Activated T-cell treated with anti-CD3 and anti-CD28 coated beads for 24 hours (primary cell): Measurements from ENCODE around the gene SPRR2G.
"Not testable (repeated sequence)": the region's sequence is repeated elsewhere in the genome, so short reads cannot be mapped to it uniquely, and the experiment has no call there.

Experiments
- DNase-seq: peaks from one replicate; pipeline ENCODE4 v3.0.0-alpha.2; 2020; ENCODE audit warnings: low read depth

The SPRR2G gene

GRCh38 chr1:153150846-153151245, at the start of gene SPRR2G:
TSS of gene SPRR2G (minus strand) at chr1:153150890. CDS start at chr1:153150110, 780 bp downstream.
- no peak for DNase-seq

- no peak for DNase-seq
These were observed 44.5 kb upstream of the SPRR2G start for GRCh38 chr1:153195216-153195615.

DNA sequence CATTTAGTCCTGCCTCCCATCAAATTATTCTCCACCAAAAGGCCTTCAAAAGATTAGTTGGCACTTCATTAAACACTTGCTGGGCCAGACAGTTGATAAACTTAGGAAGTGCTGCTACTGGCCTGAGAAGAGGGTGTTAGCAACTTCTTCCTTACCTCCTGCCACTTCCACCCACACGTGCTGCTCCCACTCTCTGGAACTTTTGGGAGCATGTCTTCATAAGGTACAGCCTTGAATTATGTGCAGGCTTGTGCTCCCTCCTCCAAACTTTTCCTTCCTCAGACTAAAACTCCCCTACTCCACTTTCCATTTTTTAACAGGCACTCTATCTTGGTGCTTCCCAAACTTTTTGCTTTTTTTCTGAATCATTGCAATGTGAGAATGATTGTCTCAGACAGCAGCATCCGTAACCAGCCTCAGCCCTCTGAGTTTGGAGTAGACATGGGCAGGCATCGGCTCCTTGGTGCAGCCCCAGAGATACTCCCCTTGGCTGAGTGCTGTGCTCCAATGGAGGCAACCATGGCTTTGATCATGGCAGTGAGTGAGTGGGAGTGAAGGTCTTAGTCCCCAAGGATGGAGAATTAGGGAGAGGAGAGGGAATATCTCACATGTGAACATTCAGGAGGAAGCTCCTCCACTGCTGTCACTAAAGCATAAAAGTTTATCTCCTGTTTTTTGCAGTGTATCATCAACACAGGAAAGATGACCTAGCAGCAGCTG, 43.8 kb upstream of the SPRR2G start:
- no peak for DNase-seq

DNA sequence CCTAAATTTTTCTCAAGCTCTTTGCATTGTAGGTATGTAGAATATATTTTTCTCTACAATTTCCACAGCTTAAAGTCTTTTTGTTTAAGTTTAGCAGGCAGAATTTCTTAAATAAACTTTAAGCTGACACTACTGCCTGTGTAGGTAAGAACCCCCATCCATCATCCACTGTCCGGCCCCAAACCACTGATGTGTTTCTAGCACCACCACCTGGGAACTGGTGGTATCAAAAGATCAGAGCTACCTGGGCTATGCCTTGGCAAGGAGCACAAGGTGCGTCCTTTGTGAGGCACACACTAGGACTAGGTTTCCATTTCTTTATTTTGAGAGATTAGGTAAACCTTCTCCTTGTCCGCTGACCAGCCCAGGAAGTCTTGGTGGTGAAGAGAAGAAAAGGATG, 42.0 kb upstream of the SPRR2G start:
- no peak for DNase-seq

- no peak for DNase-seq
These were observed 39.7 kb upstream of the SPRR2G start for GRCh38 chr1:153190373-153190772.

- DNase-seq: not testable (repeated sequence)
These were observed 37.6 kb upstream of the SPRR2G start for GRCh38 chr1:153188301-153188700.

DNA sequence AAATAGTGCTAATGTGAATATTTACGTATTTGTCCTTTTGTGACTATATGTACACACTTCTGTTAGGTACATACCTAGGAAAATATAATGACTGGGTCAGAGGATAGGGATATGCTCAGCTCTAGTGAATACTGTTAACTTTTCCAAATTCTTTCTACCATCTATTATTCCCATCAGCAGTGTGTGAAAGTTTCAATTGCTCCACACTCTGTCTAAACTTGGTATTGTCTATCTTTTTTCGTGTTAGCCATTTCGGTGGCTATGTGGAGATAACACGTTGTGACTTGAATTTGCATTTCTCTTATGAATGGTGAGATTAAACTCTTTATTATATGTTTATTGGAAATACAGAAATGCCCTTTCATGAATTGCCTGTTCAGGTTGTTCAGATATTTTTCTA, 29.9 kb upstream of the SPRR2G start:
- no peak for DNase-seq

DNA sequence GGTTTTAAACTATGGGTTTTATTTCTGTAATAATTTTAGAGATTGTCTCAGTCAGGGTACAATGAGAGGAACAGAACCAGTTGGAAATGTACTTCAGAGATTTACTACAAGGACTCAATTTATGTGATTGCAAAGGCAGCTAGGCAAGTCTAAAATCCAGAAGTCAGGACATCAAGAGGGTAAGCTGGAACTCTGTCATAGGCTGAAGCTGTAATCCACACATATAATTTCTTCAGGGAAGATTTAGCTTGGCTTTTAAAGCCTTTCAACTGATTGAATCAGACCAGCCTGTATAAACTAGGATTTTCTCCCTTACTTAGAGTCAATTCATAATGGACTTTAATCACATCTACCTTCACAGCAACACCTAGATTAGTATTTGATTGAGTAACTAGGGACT, 28.2 kb upstream of the SPRR2G start:
- DNase-seq: no peak

- no peak for DNase-seq
These were observed 23.9 kb upstream of the SPRR2G start for GRCh38 chr1:153174624-153175023.

- DNase-seq: no peak
These were observed 18.0 kb upstream of the SPRR2G start for GRCh38 chr1:153168686-153169085.

- DNase-seq: no peak
These were observed 4.9 kb upstream of the SPRR2G start for GRCh38 chr1:153155541-153155940.

DNA sequence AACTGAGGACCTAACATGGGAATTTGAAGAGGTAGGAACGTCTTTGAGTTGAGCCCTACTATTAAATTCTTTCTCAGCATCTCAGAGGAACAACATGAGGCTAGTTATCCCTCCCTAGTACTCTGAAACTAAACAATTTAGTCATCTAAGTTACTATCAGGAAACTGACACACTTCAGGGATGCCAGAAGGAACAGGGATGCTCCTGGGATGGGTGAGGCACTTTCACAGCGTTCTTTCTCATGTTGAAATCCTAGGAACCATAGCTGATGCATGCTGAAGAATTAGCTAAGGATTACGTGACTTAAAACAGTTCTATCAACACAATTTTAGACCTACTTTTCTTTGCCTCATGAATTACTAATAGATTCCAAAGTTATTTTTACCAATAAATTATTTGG, 1.8 kb upstream of the SPRR2G start:
- DNase-seq: no peak

DNA sequence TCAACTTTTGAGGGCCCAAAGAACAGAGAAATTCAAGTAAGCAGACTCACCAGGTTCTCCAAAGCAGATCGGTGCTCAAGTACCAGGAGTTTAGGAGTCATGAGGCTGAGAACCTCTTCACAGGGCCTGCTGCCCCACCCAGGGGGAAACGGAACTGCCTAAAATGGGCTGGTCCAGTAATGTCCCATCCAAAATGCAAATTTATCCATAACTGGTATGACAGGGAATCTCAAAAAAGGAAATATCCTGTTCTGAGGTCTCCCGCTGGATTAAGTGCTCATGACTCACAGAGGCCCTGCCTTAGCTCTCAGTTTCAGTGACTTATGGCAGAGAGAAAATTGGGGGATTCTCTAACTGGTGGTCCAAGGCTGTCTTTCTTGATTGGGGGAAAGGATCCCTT, 9.3 kb downstream of the SPRR2G start:
- DNase-seq: no peak

GRCh38 chr1:153140484-153140883, 10.2 kb downstream of the SPRR2G start:
- DNase-seq: no peak

GRCh38 chr1:153133743-153134142, 16.9 kb downstream of the SPRR2G start:
- no peak for DNase-seq

- no peak for DNase-seq
These were observed 17.4 kb downstream of the SPRR2G start for GRCh38 chr1:153133267-153133666.

GRCh38 chr1:153128688-153129087, 22.0 kb downstream of the SPRR2G start:
- not testable (repeated sequence) for DNase-seq

- DNase-seq: no peak
These were observed 23.4 kb downstream of the SPRR2G start for GRCh38 chr1:153127296-153127695.

GRCh38 chr1:153125536-153125935, 25.2 kb downstream of the SPRR2G start:
- DNase-seq: no peak

DNA sequence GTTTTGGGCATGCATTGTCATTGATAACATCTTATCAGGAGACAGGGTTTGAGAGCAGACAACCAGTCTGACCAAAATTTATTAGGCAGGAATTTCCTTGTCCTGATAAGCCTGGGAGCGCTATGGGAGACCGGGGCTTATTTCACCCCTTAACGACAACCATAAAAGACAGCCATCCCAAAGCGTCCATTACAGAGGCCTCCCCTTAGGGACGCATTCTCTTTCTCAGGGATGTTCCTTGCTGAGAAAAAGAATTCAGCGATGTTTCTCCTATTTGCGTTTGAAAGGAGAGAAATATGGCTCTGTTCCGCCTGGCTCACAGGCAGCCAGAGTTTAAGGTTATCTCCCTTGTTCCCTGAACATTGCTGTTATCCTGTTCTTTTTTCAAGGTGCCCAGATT, 26.9 kb downstream of the SPRR2G start:
- not testable (repeated sequence) for DNase-seq

- DNase-seq: no peak
These were observed 27.8 kb downstream of the SPRR2G start for GRCh38 chr1:153122831-153123421.

DNA sequence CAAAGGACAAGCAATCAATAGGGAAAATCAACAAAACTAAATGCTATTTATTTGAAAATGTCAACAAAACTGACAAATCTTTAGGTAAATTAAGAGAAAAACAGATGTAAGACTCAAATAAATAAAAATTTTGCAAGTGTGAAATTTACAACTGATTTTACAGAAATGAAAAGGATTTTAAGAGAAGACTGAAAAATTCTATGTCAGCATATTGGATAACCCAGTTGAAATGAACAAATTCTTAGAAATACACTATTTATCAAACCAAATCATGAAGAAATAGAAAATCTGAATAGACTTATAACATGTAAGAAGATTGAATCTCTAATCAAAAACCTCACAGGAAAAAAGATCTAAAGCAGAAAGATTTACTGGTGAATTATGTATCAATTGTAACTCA, 29.7 kb downstream of the SPRR2G start:
- DNase-seq: no peak

GRCh38 chr1:153119491-153119971, 31.2 kb downstream of the SPRR2G start:
- DNase-seq: no peak

DNA sequence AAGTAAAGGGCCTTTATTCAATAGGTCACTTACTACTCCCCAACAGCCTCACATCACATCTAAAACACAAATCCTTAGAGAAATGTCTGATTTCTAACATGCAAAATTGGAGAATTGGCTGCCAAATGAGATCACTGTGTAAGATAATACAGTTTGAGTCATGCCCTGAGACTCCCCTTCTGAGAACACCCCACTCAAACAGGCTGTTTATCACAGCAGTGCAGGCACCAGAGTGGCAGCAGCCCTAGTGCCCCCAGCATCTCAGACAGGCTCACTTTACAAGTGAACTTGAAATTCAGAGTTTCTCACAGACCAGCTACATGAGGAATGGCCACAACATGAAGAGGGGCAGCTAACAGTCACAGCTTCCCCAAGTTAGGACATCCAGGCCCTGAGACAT, 35.4 kb downstream of the SPRR2G start:
- not testable (repeated sequence) for DNase-seq
